Lung (tissue), 13 donors: ENCODE results near the gene STRA6. TPM values are rescaled to one million over a fixed set of nuclear protein-coding genes. Genes with fewer than 3 reads are reported as not detected.

Source experiments
- ATAC-seq: fragments of 200-7000 bp; cut with Tn5 transposase; one replicate; pipeline ENCODE4 v1.9.1; 2020; ENCODE audit warnings: moderate number of reproducible peaks; ENCODE audit not compliant: insufficient read depth, low FRiP score
- DNase-seq, 3 donors: peaks; one replicate each; pipeline ENCODE4 v3.0.0-alpha.2; 2013 to 2017
- H3K27ac ChIP-seq, 2 donors: one replicate each; pipeline ENCODE4 v1.5.1; 2013; ENCODE audit warnings: mild to moderate bottlenecking in 2 of 2, moderate library complexity in 2 of 2, control low read depth in 1 of 2, inconsistent platforms in 1 of 2, low read depth in 1 of 2, low read length in 1 of 2
- H3K27me3 ChIP-seq, 3 donors: one replicate each; pipeline ENCODE4 v1.5.1; 2013; ENCODE audit warnings: low read length in 2 of 3; ENCODE audit not compliant: control insufficient read depth in 3 of 3, insufficient read depth in 3 of 3
- H3K36me3 ChIP-seq, 4 donors: one replicate each; pipeline ENCODE4 v1.5.1; 2013; ENCODE audit warnings: low read length in 4 of 4, mild to moderate bottlenecking in 1 of 4, moderate library complexity in 1 of 4; ENCODE audit not compliant: control insufficient read depth in 4 of 4, insufficient read depth in 4 of 4
- H3K4me1 ChIP-seq, 5 donors: one replicate each; pipeline ENCODE4 v1.5.1; 2013; ENCODE audit warnings: low read length in 5 of 5, mild to moderate bottlenecking in 2 of 5, moderate library complexity in 1 of 5; ENCODE audit not compliant: control insufficient read depth in 5 of 5, insufficient read depth in 5 of 5
- H3K4me3 ChIP-seq: one replicate; pipeline ENCODE4 v1.5.1; 2013; ENCODE audit warnings: mild to moderate bottlenecking, control low read depth, moderate library complexity
- H3K9ac ChIP-seq, 2 donors: one replicate each; pipeline ENCODE4 v1.5.1; 2013; ENCODE audit warnings: low read length in 2 of 2, control low read depth in 1 of 2; ENCODE audit not compliant: insufficient read depth in 1 of 2
- H3K9me3 ChIP-seq, 4 donors: one replicate each; pipeline ENCODE4 v1.5.1; 2013; ENCODE audit warnings: low read length in 3 of 4, mild to moderate bottlenecking in 1 of 4, moderate library complexity in 1 of 4; ENCODE audit not compliant: control insufficient read depth in 4 of 4, insufficient read depth in 3 of 4
- WGBS, 2 donors: extraction: QIAGEN DNeasy Blood & Tissue Kit; methylation state at CpG; one replicate each; pipeline ENCODE4 v1.1.7; 2013; 5-methylcytosine and 5-hydroxymethylcytosine counted together
- polyA plus RNA-seq, 2 donors: library from polyadenylated mRNA; stranded (reverse); fragments of 200-250 nt; gene quantifications; one replicate each; pipeline ENCODE4 v1.2.1, GENCODE V29; 2013
- small RNA-seq: library from RNA; depleted of rRNA; stranded (forward); fragments of <200 nt; gene quantifications from one replicate; pipeline ENCODE3, GENCODE V24; 2014; ENCODE audit warnings: low replicate concordance
- total RNA-seq, 2 donors: library from RNA; depleted of rRNA in 1 of 2; stranded (reverse); fragments of >200 nt in 1 of 2; gene quantifications; one replicate each; pipeline ENCODE4 v1.2.1, GENCODE V29; 2014 to 2021
- TF ChIP-seq, protein P1 (sequence below): IDR thresholded peaks from 2 replicates; pipeline ENCODE4 v1.5.1; 2012; ENCODE audit warnings: mild to moderate bottlenecking; ENCODE audit errors: control extremely low read depth, extremely low read depth
- donor health status: control.
- donor health status: control.
- donor health status: Bipolar disorder and iron deficiency.
- donor health status: healthy.
- donor health status: DM: yes; HTN: yes; CAD: no.

Gene STRA6
- total and polyA plus RNA-seq, 4 donors, result 0.40 to 2.6 (median 0.78) TPM

DNA sequence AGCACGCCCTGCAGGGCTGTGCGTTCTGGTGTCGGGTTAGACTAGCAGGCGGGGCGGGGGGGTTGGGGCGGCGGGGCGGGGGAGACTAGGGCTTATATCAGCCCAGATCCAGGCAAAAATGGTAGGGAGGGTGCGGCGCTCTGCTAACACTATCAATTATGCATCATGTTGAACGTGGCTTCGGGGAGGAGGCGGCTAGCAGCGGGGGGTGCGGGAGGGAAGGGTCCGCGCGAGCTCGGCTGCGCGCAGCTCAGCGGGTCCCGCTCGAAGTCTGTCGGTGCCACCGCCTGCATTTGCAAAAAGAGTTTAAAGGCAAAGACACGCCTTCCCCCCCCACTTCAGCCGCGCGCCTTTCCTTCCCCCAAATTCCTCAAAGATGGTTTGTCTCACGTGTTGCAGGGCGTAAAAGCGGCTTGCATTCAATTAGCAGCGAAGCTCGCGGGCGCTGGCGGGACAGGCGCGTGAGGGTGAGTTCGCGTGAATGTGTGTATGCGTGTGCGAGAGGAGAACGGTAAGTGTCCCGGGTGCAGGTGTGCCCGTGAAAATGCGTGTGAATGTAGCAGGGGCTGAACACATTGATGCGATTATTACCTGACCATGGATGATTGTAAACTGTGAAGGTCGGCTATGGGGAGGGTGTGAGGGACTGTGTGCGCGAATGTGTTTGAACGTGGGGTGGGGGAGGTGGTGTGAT, 72.3 kb downstream of the STRA6 start, which contains the start of gene ISLR2:
ISLR2 (plus strand) TSS at position 432 of the 694 bp plus-strand sequence. CDS start 2,169 bp downstream, outside the sequence.
- 2 to 3% methylated on average over 53 of the region's 53 CpGs for WGBS, 2 donors
- TF ChIP-seq, protein P1, sequence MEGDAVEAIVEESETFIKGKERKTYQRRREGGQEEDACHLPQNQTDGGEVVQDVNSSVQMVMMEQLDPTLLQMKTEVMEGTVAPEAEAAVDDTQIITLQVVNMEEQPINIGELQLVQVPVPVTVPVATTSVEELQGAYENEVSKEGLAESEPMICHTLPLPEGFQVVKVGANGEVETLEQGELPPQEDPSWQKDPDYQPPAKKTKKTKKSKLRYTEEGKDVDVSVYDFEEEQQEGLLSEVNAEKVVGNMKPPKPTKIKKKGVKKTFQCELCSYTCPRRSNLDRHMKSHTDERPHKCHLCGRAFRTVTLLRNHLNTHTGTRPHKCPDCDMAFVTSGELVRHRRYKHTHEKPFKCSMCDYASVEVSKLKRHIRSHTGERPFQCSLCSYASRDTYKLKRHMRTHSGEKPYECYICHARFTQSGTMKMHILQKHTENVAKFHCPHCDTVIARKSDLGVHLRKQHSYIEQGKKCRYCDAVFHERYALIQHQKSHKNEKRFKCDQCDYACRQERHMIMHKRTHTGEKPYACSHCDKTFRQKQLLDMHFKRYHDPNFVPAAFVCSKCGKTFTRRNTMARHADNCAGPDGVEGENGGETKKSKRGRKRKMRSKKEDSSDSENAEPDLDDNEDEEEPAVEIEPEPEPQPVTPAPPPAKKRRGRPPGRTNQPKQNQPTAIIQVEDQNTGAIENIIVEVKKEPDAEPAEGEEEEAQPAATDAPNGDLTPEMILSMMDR, result no peak
- H3K27ac ChIP-seq, result peak within 1 kb of the TSS in 1 of 2 donors; percentile 42
- H3K9me3 ChIP-seq, result peaks cover 0 to 8% (median 0%) of the 10 kb centered on the region in 4 donors
- ATAC-seq, result no peak
- peaks cover 0 to 30% (median 13%) of the 10 kb centered on the region in 5 donors for H3K4me1 ChIP-seq
- peaks cover 8 to 92% (median 70%) of the 10 kb centered on the region in 3 donors for H3K27me3 ChIP-seq
- peak in 2 of 3 donors; percentile 42 to 57 for DNase-seq
- no peak within 1 kb of the TSS for H3K4me3 ChIP-seq
- H3K9ac ChIP-seq, result no peak within 1 kb of the TSS
- H3K36me3 ChIP-seq, result no peaks in the 10 kb centered on the region

DNA sequence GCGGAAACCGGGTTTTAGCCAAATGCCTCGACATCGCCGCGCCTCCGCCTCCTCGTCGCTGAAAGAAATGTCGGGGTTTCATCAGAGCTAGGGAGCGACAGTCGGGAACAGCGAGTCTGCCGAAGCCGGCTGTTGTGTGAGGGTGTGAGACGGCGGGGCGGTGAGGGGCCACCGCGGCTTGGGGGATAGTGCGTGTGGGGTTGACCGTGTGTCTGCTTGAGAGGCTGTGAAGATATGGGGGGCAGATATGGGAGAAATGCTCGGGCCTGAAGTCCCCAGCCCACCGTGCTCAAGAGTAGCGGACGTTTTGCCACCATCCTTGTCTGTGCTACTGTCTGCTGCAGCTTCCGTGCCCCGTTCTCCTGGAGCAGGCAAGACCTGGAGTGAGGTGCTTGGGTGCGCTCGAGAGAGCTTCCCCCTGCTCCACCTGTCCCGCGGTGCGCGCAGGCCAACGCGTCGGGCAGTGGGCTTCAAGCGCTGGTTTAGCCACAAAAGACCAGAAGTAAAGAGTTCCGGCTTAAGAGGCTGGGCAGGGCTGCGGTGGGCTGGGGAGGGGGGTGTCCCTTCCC, 72.9 kb downstream of the STRA6 start:
- H3K4me1 ChIP-seq, result peaks cover 0 to 30% (median 13%) of the 10 kb centered on the region in 5 donors
- peaks cover 8 to 88% (median 64%) of the 10 kb centered on the region in 3 donors for H3K27me3 ChIP-seq
- H3K9ac ChIP-seq, result no peak overlapping the region
- ATAC-seq, result no peak
- 3 to 4% methylated on average over 40 of the region's 40 CpGs for WGBS, 2 donors
- peaks cover 0 to 8% (median 0%) of the 10 kb centered on the region in 4 donors for H3K9me3 ChIP-seq
- no peak overlapping the region for H3K4me3 ChIP-seq
- H3K36me3 ChIP-seq, result no peaks in the 10 kb centered on the region
- H3K27ac ChIP-seq, result peak overlapping the region in 1 of 2 donors; percentile 42
- DNase-seq, result peak in 1 of 3 donors; percentile 21
- TF ChIP-seq, protein P1, result no peak

Small RNAs within 50 kb of the gene (small RNA-seq; reads per million reads assigned to genes)
- gene RF00017, result not detected

Other genes starting within 250 kb of the STRA6 start
- 10 to 100 TPM; 10.3 to 30.5 TPM for gene STOML1, start 210.5 kb downstream of the STRA6 start, total RNA-seq
- 10 to 100 TPM; 23.4 to 35.4 TPM for gene STOML1, start 210.5 kb downstream of the STRA6 start, polyA plus RNA-seq
- 10 to 100 TPM; 77.5 to 80.5 TPM for gene PML, start 208.1 kb downstream of the STRA6 start, total RNA-seq
- gene PML, start 208.1 kb downstream of the STRA6 start, polyA plus RNA-seq, result 10 to 100 TPM; 33.9 to 44.2 TPM
- gene GOLGA6A, start 120.2 kb downstream of the STRA6 start, total RNA-seq, result under 1 TPM in 1 of 2 donors, not detected in 1; 0.14 TPM
- gene GOLGA6A, start 120.2 kb downstream of the STRA6 start, polyA plus RNA-seq, result under 1 TPM in 1 of 2 donors, not detected in 1; 0.03 TPM
- gene ISLR2, start 72.2 kb downstream of the STRA6 start, total RNA-seq, result 10 to 100 TPM in 1 of 2 donors, under 1 TPM in 1; 0.31 to 10.2 TPM
- under 1 TPM; 0.31 to 0.51 TPM for gene ISLR2, start 72.2 kb downstream of the STRA6 start, polyA plus RNA-seq
- 10 to 100 TPM; 14.6 to 30.4 TPM for gene ISLR, start 29.1 kb downstream of the STRA6 start, total RNA-seq
- gene ISLR, start 29.1 kb downstream of the STRA6 start, polyA plus RNA-seq, result 10 to 100 TPM in 1 of 2 donors, 1 to 10 TPM in 1; 2.8 to 13.8 TPM
- gene CCDC33, start 33.5 kb upstream of the STRA6 start, total RNA-seq, result 10 to 100 TPM in 1 of 2 donors, 1 to 10 TPM in 1; 6.2 to 12.1 TPM
- 10 to 100 TPM in 1 of 2 donors, 1 to 10 TPM in 1; 4.3 to 14.1 TPM for gene CCDC33, start 33.5 kb upstream of the STRA6 start, polyA plus RNA-seq
- gene CYP11A1, start 164.9 kb upstream of the STRA6 start, total RNA-seq, result under 1 TPM; 0.74 to 0.97 TPM
- under 1 TPM; 0.15 to 0.65 TPM for gene CYP11A1, start 164.9 kb upstream of the STRA6 start, polyA plus RNA-seq
- 10 to 100 TPM in 1 of 2 donors, 1 to 10 TPM in 1; 7.1 to 15.0 TPM for gene SEMA7A, start 231.2 kb upstream of the STRA6 start, total RNA-seq
- 1 to 10 TPM; 4.2 to 6.6 TPM for gene SEMA7A, start 231.2 kb upstream of the STRA6 start, polyA plus RNA-seq